Epithelial cell of esophagus (primary cell): Measurements from ENCODE around the gene FILIP1L.

Experiments
- DNase-seq: peaks from one replicate; pipeline ENCODE4 v3.0.0; 2010; ENCODE audit warnings: low read depth
- H3K4me3 ChIP-seq: 2 replicates; pipeline ENCODE4 v1.5.1; 2011; ENCODE audit warnings: mild to moderate bottlenecking, low read length, control low read depth
- CTCF ChIP-seq: IDR thresholded peaks from 2 replicates; pipeline ENCODE4 v1.5.1; 2011; ENCODE audit warnings: low read depth, mild to moderate bottlenecking, low read length, control low read depth, inconsistent platforms; ENCODE audit not compliant: insufficient read depth; ENCODE audit errors: missing control alignments

The FILIP1L gene

GRCh38 chr3:100090669-100091005 lies 23.7 kb downstream of the FILIP1L start:
- DNase-seq = no peak
- no peak for TF ChIP-seq CTCF
- H3K4me3 ChIP-seq = no peak overlapping the region

GRCh38 chr3:100089812-100090668 lies 24.3 kb downstream of the FILIP1L start:
- TF ChIP-seq CTCF = peak; percentile 66
- no peak overlapping the region for H3K4me3 ChIP-seq
- DNase-seq = peak; percentile 61

GRCh38 chr3:100088735-100089368 lies 25.4 kb downstream of the FILIP1L start:
- no peak for TF ChIP-seq CTCF
- no peak for DNase-seq
- no peak overlapping the region for H3K4me3 ChIP-seq

DNA sequence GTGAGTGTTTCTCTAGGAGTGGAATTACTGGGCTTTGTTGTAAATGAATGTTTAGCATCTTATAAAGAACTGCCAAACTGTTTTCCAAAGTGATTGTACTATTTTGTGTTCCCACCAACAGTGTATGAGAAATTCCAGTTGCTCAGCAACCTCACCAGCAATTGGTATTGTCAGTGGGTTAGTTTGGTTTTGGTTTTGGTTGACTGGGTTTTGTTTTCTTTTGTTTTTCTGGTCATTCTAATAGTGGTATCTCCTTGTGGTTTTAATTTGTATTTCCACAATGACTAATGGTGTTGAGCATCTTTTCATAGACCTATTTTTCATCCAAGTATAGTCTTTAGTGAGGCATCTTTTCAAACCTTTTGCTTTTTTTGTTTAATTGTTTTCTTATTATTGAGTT lies 27.1 kb downstream of the FILIP1L start:
- DNase-seq = no peak
- H3K4me3 ChIP-seq = no peak overlapping the region

DNA sequence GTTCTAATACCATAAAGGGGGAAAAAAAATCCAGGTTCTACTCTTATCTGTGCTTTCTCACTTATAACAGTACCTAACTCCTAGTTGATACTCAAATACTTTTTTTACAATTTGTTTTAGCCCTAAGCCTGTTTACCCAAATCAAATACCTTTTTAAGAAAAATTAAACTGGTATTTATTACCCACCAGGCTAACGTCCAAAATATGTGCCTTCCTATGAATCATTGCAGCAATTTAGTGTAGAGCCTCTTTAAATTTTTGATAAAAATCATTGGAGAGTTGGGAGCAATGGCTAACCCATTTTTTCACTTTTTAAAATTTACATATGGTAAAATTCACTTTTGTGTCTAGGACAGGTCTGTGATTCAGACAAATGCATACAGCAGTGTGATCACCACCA lies 27.9 kb downstream of the FILIP1L start:
- TF ChIP-seq CTCF = no peak
- no peak for DNase-seq
- H3K4me3 ChIP-seq = no peak overlapping the region

More for the DNA sequence above, 27.1 kb downstream of the FILIP1L start:
- TF ChIP-seq CTCF = no peak

DNA sequence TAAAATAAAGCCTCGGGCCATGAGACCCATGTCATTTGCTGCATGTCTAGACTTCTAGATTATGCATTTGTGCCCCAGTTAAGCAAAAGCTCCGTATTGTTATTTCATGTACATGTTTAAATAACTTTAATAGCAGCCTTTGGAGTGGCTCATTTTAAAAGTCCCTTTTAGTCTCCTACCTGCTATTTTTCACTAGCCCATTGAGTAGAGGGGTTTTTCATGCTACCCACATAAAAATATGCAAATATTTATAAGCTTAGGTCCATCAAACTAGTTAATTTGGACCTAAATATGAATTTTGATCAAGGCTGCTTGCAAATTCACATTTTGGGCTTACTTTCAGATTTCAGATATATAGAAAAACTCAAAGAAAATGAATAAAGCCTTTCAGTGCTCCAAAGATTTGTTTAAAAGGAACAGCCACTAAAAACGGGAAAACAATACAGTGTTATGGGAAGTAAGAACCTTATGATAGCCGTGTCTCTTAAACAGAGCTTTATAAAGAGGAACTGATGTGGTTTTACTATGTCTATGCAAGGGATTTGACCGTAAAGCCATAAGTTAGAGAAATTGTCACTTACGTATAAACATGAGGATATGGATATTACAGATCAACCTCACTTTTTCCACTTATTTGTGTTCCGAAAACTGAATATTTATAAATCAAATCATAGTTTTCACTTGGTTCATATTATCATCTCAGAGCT lies 30.0 kb downstream of the FILIP1L start:
- no peak overlapping the region for H3K4me3 ChIP-seq
- no peak for DNase-seq
- no peak for TF ChIP-seq CTCF
